ENCODE results near the gene TNFSF4. TPM values are rescaled to one million over a fixed set of nuclear protein-coding genes. Genes with fewer than 3 reads are reported as not detected.
"Not testable (repeated sequence)": the region's sequence is repeated elsewhere in the genome, so short reads cannot be mapped to it uniquely, and the experiment has no call there.

The TNFSF4 gene, protein sequence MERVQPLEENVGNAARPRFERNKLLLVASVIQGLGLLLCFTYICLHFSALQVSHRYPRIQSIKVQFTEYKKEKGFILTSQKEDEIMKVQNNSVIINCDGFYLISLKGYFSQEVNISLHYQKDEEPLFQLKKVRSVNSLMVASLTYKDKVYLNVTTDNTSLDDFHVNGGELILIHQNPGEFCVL
- total RNA-seq = 10 to 100 TPM in 1 of 2 experiments, under 1 TPM in 1; 0.47 to 17.5 TPM

DNA sequence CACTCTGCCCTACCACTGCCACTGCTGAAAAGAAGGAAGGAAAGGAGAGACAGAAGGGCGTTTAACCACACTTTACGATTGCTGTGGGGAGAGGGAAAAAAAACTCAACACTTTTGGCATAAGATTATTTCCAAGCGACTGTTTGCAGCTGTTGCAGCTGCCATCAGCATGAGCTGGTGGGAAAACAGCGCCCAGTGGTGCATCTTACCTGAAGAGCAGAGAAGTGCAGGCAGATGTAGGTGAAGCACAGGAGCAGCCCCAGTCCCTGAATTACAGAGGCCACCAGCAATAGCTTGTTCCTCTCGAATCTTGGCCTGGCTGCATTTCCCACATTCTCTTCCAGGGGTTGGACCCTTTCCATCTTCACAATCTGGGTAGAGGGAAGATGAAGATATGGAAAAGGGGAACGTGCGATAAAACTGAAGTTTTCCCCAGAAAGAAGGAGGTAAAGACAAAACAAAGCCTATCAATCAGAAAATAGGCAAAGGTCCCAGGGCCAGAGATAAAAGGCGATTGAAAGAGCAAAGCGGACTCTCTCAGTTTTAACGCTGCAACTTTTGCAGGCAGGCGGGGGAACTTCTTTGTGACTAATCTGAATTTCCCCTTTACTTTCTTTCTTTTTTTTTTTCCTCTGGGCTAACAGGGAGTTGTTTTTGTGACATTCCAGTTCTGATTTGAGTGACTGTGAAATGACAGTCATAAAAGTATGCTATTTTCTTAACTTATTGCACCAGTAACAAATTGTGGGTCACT is at the start of gene TNFSF4:
TNFSF4 (minus strand) TSS at position 516 of the 753 bp plus-strand sequence; CDS start at position 361, 155 bp downstream.
- peaks cover 45% of the 10 kb centered on the region for H3K4me1 Mint-ChIP-seq
- H3K4me3 Mint-ChIP-seq = peak within 1 kb of the TSS; percentile 1
- DNase-seq (no peak), ATAC-seq (no peak)
- CTCF ChIA-PET = interaction anchor here (0.6 to 8.8 kb wide), 4 partner anchors 12 to 380 kb away, joined by 3 to 77 read pairs (median 10); no protein-coding TSS in a partner anchor
- H3K27ac Mint-ChIP-seq = no peak within 1 kb of the TSS
- H3K9me3 Mint-ChIP-seq (ENCODE audit: low read depth) = no peaks in the 10 kb centered on the region
- H3K27me3 Mint-ChIP-seq = peaks cover 47% of the 10 kb centered on the region
- H3K36me3 Mint-ChIP-seq = no peaks in the 10 kb centered on the region

DNA sequence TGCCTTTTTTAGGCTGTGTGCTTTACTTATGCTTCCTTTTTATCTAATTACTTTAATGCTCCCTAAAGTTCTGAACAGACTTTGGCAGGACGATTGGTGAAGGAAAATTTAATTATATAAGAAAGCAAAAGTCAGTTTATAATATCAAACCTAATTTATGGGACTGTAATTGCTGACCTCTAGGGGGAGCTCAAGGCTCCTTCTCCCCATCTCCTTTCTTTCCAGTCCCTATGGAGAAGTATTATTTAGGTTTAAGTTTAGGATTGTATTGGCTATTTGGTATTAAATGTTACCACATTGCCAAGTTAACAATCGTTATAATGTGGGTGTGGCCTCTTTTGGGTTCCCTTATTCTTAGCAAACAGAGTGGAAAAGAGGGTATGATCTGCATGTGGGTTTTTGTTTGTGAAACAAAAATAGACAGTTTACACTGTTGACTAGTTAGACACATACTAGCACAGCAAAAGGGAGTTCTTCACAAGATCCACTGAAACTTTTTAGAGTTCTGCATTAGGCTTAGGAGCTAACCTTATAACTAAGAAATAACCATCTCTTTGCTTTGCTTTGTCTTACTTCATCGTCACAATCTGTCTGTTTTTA is 48.2 kb upstream of the TNFSF4 start:
- Mint-ChIP-seq H3K27me3 (no peaks in the 10 kb centered on the region), H3K9me3 (ENCODE audit: low read depth) (peaks cover 7% of the 10 kb centered on the region), H3K4me1 (no peaks in the 10 kb centered on the region), H3K4me3 (no peak overlapping the region), H3K36me3 (no peaks in the 10 kb centered on the region), H3K27ac (no peak overlapping the region)
- no peak for DNase-seq
- CTCF ChIA-PET = interaction anchor here (1.3 to 1.8 kb wide), 4 partner anchors 9 to 17 kb away, joined by 3 to 6 read pairs (median 4); no protein-coding TSS in a partner anchor
- ATAC-seq = no peak

DNA sequence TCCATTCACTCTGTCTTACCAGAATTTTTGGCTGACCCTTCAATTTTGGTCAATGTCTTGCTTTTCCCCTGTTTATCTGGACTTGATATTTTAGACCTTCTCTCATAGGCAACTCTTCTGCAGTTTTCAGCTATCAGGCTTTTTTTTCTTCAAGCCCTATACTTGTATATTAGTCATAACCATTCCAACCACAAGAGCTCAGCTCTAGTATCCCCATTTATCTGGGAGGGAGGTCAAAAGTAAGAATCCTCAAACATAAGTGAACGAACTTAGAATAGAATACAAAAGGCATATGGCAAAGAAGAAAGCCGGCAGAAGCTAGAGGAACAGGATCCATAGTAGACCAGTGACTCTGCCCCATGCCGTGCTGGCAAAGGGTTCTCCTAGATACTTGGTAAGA is 45.9 kb upstream of the TNFSF4 start:
- CTCF ChIA-PET = interaction anchor here (1.6 kb wide), 1 partner anchor 508 kb away, joined by 4 read pairs; no protein-coding TSS in a partner anchor
- no peaks in the 10 kb centered on the region for H3K27me3 Mint-ChIP-seq
- no peaks in the 10 kb centered on the region for H3K36me3 Mint-ChIP-seq
- no peak overlapping the region for H3K4me3 Mint-ChIP-seq
- no peak for ATAC-seq
- no peak for DNase-seq
- no peaks in the 10 kb centered on the region for H3K9me3 Mint-ChIP-seq (ENCODE audit: low read depth)
- no peaks in the 10 kb centered on the region for H3K4me1 Mint-ChIP-seq
- no peak overlapping the region for H3K27ac Mint-ChIP-seq

DNA sequence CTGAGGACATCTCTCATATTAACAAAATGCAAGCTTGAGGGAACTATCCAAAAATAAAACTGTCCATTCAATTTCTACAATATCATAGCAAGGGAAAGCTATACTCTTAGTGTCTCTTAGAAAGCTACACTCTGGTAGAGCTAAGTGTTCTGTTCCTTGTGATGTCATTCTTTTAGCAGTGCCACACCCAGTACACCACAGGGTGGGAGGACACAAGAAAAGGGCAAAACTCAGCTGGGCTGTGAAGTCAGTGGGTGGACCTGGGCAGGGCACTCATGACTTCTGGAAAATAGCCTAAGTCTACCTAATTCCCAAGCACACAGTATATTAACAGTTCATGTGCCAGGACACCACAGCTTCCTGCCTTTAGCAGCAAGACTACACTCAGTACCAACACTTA is 42.2 kb upstream of the TNFSF4 start:
- Mint-ChIP-seq H3K4me1 (no peaks in the 10 kb centered on the region), H3K27ac (no peak overlapping the region), H3K27me3 (no peaks in the 10 kb centered on the region), H3K4me3 (no peak overlapping the region), H3K36me3 (peaks cover 2% of the 10 kb centered on the region), H3K9me3 (ENCODE audit: low read depth) (no peaks in the 10 kb centered on the region)
- ATAC-seq (no peak), DNase-seq (no peak)
- CTCF ChIA-PET = no interaction called here

DNA sequence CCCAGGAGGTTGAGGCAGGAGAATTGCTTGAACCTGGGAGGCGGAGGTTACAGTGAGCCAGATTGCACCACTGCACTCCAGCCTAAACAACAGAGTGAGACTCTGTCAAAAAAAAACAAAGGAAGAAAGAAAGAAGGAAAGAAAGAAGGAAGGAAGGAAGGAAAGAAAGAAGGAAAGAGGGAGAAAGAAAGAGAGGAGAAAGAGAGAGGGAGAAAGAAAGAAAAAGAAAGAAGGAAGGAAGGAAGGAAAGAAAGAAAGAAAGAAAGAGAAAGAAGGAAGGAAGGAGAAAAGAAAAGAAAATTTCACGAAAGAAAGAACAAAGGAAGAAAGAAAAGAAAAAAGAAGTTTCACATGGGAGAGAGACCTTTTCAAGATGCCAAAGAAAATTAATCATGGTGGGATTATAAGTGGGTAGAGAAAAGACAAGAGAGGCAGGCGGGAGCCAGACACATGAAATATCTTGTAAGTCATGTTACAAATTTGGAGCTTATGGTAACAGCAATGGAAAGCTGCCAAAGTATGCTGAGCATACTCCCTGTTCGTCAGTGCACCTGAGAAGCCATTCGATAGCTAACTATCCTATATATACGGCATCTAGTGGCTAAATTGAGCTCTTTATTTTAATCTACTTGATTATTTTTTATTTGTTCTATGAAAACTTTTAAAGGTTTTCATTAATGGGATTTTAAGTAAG is 41.3 kb upstream of the TNFSF4 start:
- CTCF ChIA-PET = no interaction called here
- ATAC-seq (no peak), DNase-seq (no peak)
- Mint-ChIP-seq H3K4me3 (no peak overlapping the region), H3K4me1 (no peaks in the 10 kb centered on the region), H3K36me3 (peaks cover 6% of the 10 kb centered on the region), H3K27me3 (no peaks in the 10 kb centered on the region), H3K27ac (no peak overlapping the region), H3K9me3 (ENCODE audit: low read depth) (peaks cover 4% of the 10 kb centered on the region)

DNA sequence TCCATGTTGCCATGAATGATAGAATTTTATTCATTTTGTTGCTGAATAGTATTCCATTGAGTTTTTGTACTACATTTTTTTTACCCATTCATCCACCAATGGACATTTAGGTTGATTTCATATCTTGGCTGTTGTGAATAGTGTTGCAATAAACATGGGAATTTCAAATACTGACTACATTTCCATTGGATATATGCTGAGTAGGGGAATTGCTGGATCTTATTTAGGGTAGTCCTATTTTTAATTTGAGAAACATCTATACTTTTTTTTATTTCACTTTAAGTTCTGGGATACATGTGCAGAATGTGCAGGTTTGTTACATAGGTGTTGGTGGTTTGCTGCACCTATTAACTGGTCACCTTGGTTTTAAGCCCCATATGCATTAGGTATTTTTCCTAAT is 38.8 kb upstream of the TNFSF4 start:
- H3K4me1 Mint-ChIP-seq = no peaks in the 10 kb centered on the region
- peaks cover 11% of the 10 kb centered on the region for H3K36me3 Mint-ChIP-seq
- ATAC-seq = no peak
- H3K27me3 Mint-ChIP-seq = no peaks in the 10 kb centered on the region
- H3K27ac Mint-ChIP-seq = no peak overlapping the region
- DNase-seq = no peak
- H3K4me3 Mint-ChIP-seq = no peak overlapping the region
- H3K9me3 Mint-ChIP-seq (ENCODE audit: low read depth) = peaks cover 13% of the 10 kb centered on the region
- CTCF ChIA-PET = no interaction called here

DNA sequence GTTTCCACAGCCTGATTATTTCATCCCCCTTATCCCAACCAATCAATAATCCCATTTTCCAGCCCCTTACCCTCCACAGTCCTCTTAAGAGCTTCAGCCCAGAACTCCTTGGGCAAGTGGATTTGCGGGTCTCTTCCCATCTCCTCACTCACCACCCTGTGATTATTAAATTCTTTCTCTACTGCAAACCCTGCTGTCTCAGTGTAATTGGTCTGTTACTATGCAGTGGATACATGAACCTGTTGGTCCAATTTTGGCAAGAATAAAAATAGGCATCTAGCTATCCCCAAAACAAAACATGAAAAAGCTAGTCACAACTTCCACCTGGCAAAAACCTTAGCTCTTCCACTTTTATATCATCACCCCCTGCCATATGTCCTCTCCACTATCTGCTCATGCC is 36.2 kb upstream of the TNFSF4 start:
- DNase-seq (no peak), ATAC-seq (no peak)
- Mint-ChIP-seq H3K4me3 (no peak overlapping the region), H3K9me3 (ENCODE audit: low read depth) (peaks cover 14% of the 10 kb centered on the region), H3K36me3 (peaks cover 15% of the 10 kb centered on the region), H3K4me1 (no peaks in the 10 kb centered on the region), H3K27ac (no peak overlapping the region), H3K27me3 (no peaks in the 10 kb centered on the region)
- CTCF ChIA-PET = interaction anchor here (1.3 kb wide), 1 partner anchor 12 kb away, joined by 4 read pairs; no protein-coding TSS in a partner anchor

DNA sequence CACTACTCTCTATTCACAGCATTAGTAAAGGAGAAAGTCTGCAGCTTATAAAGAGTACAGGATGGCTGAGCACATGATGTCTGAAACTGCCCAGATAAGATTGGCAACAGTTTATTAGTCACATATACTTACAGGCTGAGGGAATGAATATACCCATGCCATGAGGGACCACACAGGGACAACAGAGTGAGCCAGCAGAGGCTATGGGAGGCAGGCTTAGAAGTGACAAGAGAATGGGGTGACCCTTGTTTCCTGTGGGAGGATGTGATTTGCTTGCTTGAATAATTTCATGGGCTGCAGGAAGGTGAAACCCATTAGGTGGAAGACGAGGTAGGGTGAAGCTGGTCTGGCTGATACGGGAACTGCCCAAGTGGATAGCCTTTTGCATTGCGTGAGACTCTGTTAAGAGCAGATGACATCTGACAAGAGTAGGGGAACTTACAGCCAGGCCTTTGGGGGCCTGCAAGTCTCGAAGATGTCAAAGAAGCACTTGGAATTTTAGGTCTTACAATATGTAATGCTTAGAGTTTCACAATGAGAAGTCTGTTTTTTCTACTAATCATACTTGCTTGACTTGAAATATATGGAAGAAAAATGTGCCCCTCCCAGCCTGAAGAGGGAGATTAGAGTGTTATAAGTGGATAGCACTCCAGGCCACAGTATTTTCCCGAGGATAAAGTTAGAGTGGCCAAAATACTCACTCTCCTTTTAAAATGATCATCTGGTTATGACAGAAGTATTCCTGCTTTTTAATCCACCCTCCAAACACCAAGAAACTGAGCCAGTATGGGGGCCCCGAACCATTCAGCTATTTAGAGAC is 34.6 kb upstream of the TNFSF4 start:
- H3K27me3 Mint-ChIP-seq = no peaks in the 10 kb centered on the region
- no peaks in the 10 kb centered on the region for H3K4me1 Mint-ChIP-seq
- H3K27ac Mint-ChIP-seq = no peak overlapping the region
- H3K36me3 Mint-ChIP-seq = peaks cover 15% of the 10 kb centered on the region
- CTCF ChIA-PET = no interaction called here
- DNase-seq (no peak), ATAC-seq (no peak)
- no peak overlapping the region for H3K4me3 Mint-ChIP-seq
- peaks cover 14% of the 10 kb centered on the region for H3K9me3 Mint-ChIP-seq (ENCODE audit: low read depth)

DNA sequence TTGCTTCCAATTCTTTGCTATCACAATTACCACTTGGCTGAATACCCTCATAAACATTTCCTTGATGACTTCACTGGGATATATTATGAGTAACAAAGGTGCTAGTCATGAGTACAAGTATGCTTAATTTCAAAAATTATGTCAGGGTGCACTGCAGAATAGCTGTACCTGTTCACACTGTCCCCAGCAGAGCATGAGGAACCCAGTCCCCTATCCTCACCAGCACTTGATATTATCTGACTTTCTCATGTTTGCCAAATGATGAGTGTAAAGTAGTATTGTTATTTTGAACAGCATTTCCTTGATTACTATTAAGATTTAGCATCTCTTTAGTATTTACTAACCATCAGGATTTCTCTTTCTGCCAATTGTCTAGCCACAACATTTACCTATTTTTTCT is 33.5 kb upstream of the TNFSF4 start:
- Mint-ChIP-seq H3K27me3 (no peaks in the 10 kb centered on the region), H3K9me3 (ENCODE audit: low read depth) (peaks cover 17% of the 10 kb centered on the region), H3K36me3 (peaks cover 15% of the 10 kb centered on the region), H3K27ac (no peak overlapping the region), H3K4me1 (no peaks in the 10 kb centered on the region), H3K4me3 (no peak overlapping the region)
- ATAC-seq = no peak
- CTCF ChIA-PET = no interaction called here
- no peak for DNase-seq

DNA sequence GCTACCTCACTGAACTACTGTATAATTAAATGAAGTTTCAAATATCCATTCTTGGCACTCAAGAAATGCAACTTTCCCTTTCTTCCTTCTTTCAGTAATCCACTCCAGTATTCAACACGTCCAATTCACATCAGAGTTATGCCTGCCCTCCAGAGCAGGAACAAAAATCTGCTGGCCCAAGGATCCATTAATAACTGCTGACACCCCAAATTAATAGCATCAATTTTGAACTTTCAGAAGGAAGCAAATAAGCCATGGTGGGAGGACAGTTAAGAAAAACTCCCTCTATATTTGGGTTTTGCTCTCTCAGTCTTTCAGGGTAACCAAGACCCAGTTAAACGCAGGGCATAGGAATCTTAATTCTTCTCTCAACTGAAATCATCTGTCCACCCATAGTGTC is 31.9 kb upstream of the TNFSF4 start:
- Mint-ChIP-seq H3K9me3 (ENCODE audit: low read depth) (peaks cover 18% of the 10 kb centered on the region), H3K36me3 (peaks cover 13% of the 10 kb centered on the region), H3K27ac (no peak overlapping the region), H3K27me3 (no peaks in the 10 kb centered on the region), H3K4me3 (no peak overlapping the region), H3K4me1 (no peaks in the 10 kb centered on the region)
- CTCF ChIA-PET = no interaction called here
- no peak for ATAC-seq
- DNase-seq = no peak

DNA sequence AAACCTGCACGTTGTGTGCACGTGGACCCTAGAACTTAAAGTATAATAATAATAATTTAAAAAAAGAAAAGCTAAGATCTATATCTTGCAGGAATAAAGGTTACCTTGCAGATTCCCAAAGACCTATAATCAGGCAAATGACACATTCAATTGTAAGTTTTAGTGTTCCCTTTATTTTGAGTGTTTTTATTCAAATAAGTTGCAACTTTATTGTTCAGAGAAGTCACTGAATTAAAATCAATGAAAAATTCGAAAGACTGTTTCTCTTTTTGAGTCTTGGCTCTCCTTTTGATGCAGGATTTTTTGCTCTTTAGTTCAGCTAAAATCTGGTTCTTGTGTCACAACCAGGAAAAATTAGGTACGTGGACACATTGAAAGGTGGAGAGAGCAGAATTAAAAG is 27.8 kb upstream of the TNFSF4 start:
- DNase-seq (no peak), ATAC-seq (no peak)
- Mint-ChIP-seq H3K36me3 (peaks cover 4% of the 10 kb centered on the region), H3K4me3 (no peak overlapping the region), H3K4me1 (no peaks in the 10 kb centered on the region), H3K27me3 (peaks cover 2% of the 10 kb centered on the region), H3K27ac (no peak overlapping the region), H3K9me3 (ENCODE audit: low read depth) (peaks cover 9% of the 10 kb centered on the region)
- CTCF ChIA-PET = interaction anchor here (1.6 kb wide), 1 partner anchor 28 kb away, joined by 4 read pairs; no protein-coding TSS in a partner anchor

DNA sequence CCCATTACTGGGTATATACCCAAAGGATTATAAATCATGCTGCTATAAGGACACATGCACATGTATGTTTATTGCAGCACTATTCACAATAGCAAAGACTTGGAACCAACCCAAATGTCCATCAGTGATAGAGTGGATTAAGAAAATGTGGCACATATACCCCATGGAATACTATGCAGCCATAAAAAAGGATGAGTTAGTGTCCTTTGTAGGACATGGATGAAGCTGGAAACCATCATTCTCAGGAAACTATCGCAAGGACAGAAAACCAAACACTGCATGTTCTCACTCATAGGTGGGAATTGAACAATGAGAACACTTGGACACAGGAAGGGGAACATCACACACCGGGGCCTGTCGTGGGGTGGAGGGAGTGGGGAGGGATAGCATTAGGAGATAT is 27.3 kb upstream of the TNFSF4 start:
- H3K4me3 Mint-ChIP-seq; CTCF ChIA-PET; H3K4me1 Mint-ChIP-seq; H3K27ac Mint-ChIP-seq; H3K36me3 Mint-ChIP-seq; ATAC-seq; H3K9me3 Mint-ChIP-seq (ENCODE audit: low read depth); DNase-seq; H3K27me3 Mint-ChIP-seq: not testable (repeated sequence)

DNA sequence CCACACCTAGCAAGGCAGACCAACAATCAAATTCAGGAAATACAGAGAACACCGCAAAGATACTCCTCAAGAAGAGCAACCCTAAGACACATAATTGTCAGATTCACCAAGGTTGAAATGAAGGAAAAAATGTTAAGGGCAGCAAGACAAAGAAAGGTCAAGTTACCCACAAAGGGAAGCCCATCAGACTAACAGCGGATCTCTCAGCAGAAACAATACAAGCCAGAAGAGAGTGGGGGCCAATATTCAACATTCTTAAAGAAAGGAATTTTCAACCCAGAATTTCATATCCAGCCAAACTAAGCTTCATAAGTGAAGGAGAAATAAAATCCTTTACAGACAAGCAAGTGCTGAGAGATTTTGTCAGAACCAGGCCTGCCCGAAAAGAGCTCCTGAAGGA is 21.9 kb upstream of the TNFSF4 start:
- CTCF ChIA-PET; ATAC-seq; H3K27me3 Mint-ChIP-seq; DNase-seq; H3K36me3 Mint-ChIP-seq; H3K9me3 Mint-ChIP-seq (ENCODE audit: low read depth); H3K27ac Mint-ChIP-seq; H3K4me3 Mint-ChIP-seq: not testable (repeated sequence)
- peaks cover 16% of the 10 kb centered on the region for H3K4me1 Mint-ChIP-seq

All from activated CD8-positive, alpha-beta memory T cell treated with anti-CD3 and anti-CD28 coated beads, Interleukin-2, amount 10 ng/mL, durations not matched to agents 7 days and 5 days (primary cell).